Neural cell (in vitro differentiated cells): ENCODE data around the gene DLAT.

Source experiments
- RAD21 ChIP-seq: fragments of 450-650 bp; conservative IDR thresholded peaks from 2 replicates; pipeline ENCODE4 v1.6.1; 2014; ENCODE audit warnings: antibody characterized with exemption, mild to moderate bottlenecking, moderate library complexity
- TAF1 ChIP-seq: IDR thresholded peaks from 2 replicates; pipeline ENCODE4 v1.6.1; 2012; ENCODE audit warnings: low read depth
- TF ChIP-seq, protein P1 (sequence below): fragments of 450-650 bp; IDR thresholded peaks from 2 replicates; pipeline ENCODE4 v1.5.1; 2014; ENCODE audit warnings: antibody characterized with exemption, mild to moderate bottlenecking, moderate library complexity; ENCODE audit not compliant: poor library complexity, severe bottlenecking
- TF ChIP-seq, protein P2 (sequence below): IDR thresholded peaks from 2 replicates; pipeline ENCODE4 v1.6.1; 2012; ENCODE audit warnings: borderline replicate concordance

DNA sequence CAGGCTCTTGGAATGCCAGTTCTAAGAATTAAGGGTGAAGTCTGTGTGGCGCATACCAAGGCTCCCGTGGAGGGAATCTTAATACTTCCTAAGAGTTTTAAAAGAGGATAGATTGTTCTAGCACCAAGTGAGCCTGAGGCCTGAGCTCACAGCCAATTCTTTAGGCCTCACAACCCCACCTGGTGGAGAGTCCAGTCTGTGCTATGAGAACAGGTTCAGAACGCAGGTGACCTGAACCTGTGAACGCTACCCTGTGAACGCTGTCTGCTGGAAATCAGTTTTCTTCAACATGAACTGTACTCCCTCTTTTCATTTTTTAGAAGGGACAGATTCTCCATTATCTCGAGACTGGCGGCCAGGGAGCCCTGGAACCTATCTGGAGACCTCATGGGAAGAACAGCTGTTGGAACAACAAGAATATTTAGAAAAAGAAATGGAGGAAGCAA is 43.2 kb upstream of the DLAT start:
- TF ChIP-seq, protein P1, sequence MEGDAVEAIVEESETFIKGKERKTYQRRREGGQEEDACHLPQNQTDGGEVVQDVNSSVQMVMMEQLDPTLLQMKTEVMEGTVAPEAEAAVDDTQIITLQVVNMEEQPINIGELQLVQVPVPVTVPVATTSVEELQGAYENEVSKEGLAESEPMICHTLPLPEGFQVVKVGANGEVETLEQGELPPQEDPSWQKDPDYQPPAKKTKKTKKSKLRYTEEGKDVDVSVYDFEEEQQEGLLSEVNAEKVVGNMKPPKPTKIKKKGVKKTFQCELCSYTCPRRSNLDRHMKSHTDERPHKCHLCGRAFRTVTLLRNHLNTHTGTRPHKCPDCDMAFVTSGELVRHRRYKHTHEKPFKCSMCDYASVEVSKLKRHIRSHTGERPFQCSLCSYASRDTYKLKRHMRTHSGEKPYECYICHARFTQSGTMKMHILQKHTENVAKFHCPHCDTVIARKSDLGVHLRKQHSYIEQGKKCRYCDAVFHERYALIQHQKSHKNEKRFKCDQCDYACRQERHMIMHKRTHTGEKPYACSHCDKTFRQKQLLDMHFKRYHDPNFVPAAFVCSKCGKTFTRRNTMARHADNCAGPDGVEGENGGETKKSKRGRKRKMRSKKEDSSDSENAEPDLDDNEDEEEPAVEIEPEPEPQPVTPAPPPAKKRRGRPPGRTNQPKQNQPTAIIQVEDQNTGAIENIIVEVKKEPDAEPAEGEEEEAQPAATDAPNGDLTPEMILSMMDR, result peak; percentile 71
- TF ChIP-seq, protein P2, sequence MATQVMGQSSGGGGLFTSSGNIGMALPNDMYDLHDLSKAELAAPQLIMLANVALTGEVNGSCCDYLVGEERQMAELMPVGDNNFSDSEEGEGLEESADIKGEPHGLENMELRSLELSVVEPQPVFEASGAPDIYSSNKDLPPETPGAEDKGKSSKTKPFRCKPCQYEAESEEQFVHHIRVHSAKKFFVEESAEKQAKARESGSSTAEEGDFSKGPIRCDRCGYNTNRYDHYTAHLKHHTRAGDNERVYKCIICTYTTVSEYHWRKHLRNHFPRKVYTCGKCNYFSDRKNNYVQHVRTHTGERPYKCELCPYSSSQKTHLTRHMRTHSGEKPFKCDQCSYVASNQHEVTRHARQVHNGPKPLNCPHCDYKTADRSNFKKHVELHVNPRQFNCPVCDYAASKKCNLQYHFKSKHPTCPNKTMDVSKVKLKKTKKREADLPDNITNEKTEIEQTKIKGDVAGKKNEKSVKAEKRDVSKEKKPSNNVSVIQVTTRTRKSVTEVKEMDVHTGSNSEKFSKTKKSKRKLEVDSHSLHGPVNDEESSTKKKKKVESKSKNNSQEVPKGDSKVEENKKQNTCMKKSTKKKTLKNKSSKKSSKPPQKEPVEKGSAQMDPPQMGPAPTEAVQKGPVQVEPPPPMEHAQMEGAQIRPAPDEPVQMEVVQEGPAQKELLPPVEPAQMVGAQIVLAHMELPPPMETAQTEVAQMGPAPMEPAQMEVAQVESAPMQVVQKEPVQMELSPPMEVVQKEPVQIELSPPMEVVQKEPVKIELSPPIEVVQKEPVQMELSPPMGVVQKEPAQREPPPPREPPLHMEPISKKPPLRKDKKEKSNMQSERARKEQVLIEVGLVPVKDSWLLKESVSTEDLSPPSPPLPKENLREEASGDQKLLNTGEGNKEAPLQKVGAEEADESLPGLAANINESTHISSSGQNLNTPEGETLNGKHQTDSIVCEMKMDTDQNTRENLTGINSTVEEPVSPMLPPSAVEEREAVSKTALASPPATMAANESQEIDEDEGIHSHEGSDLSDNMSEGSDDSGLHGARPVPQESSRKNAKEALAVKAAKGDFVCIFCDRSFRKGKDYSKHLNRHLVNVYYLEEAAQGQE, result no peak
- TF ChIP-seq TAF1 (no peak), RAD21 (peak; percentile 74)
